GM23338 (cell line): ENCODE measurements around the gene XG. TPM values are rescaled to one million over a fixed set of nuclear protein-coding genes. Genes with fewer than 3 reads are reported as not detected.
A peak's percentile ranks its signal among the peaks of the same experiment; 100 is the strongest.
"Not testable (repeated sequence)": the region's sequence is repeated elsewhere in the genome, so short reads cannot be mapped to it uniquely, and the experiment has no call there.

ENCODE experiments used
- ATAC-seq: fragments of 200-7000 bp; cut with Tn5 transposase; 3 replicates; pipeline ENCODE4 v1.9.1; 2020
- DNase-seq: peaks from one replicate; pipeline ENCODE4 v3.0.0-alpha.2; 2015; ENCODE audit warnings: low spot score
- H2AFZ ChIP-seq: fragments of 200-600 bp; sonication (generic); 2 replicates; pipeline ENCODE4 v1.8.0; 2016; ENCODE audit warnings: antibody characterized with exemption, mild to moderate bottlenecking, moderate library complexity
- H3F3A ChIP-seq: fragments of 200-600 bp; sonication (generic); replicated peaks from 2 replicates; pipeline ENCODE4 v1.8.0; 2017; ENCODE audit warnings: antibody characterized with exemption, mixed run types, low read depth
- H3K27ac ChIP-seq: fragments of 200-600 bp; sonication (generic); 2 replicates; pipeline ENCODE4 v1.6.1; 2016; ENCODE audit warnings: low read depth
- H3K27me3 ChIP-seq: fragments of 200-600 bp; sonication (generic); 2 replicates; pipeline ENCODE4 v1.8.0; 2016; ENCODE audit warnings: mild to moderate bottlenecking, mixed run types, moderate library complexity; ENCODE audit not compliant: insufficient read depth
- H3K36me3 ChIP-seq: fragments of 200-600 bp; sonication (generic); 2 replicates; pipeline ENCODE4 v1.8.0; 2016; ENCODE audit warnings: mild to moderate bottlenecking; ENCODE audit not compliant: insufficient read depth
- H3K4me1 ChIP-seq: fragments of 200-600 bp; sonication (generic); 2 replicates; pipeline ENCODE4 v1.8.0; 2016; ENCODE audit warnings: mild to moderate bottlenecking, moderate library complexity; ENCODE audit not compliant: insufficient read depth
- H3K4me2 ChIP-seq: fragments of 200-600 bp; sonication (generic); 2 replicates; pipeline ENCODE4 v1.7.1; 2017; ENCODE audit warnings: mixed run types
- H3K4me3 ChIP-seq: fragments of 200-600 bp; sonication (generic); 2 replicates; pipeline ENCODE4 v1.6.1; 2016; ENCODE audit warnings: mixed run types
- H3K79me2 ChIP-seq: fragments of 200-600 bp; sonication (generic); replicated peaks from 2 replicates; pipeline ENCODE4 v1.8.0; 2017; ENCODE audit warnings: mild to moderate bottlenecking; ENCODE audit not compliant: insufficient read depth
- H3K9me2 ChIP-seq: fragments of 200-600 bp; sonication (generic); 2 replicates; pipeline ENCODE4 v1.8.0; 2017; ENCODE audit not compliant: insufficient read depth
- H4K20me1 ChIP-seq: fragments of 200-600 bp; sonication (generic); replicated peaks from 2 replicates; pipeline ENCODE4 v1.8.0; 2017; ENCODE audit warnings: mild to moderate bottlenecking; ENCODE audit not compliant: insufficient read depth
- H3K27ac Mint-ChIP-seq: 2 replicates; pipeline ENCODE4 v1.8.0; 2020; ENCODE audit warnings: inconsistent platforms, mild to moderate bottlenecking, moderate library complexity, mixed read lengths
- H3K27me3 Mint-ChIP-seq: 3 replicates; pipeline ENCODE4 v1.8.0; 2022; ENCODE audit warnings: low read depth, mild to moderate bottlenecking, moderate library complexity, mixed read lengths, inconsistent platforms; ENCODE audit not compliant: insufficient read depth, poor library complexity
- H3K36me3 Mint-ChIP-seq: 3 replicates; pipeline ENCODE4 v1.8.0; 2021; ENCODE audit warnings: low read depth, mild to moderate bottlenecking, inconsistent platforms, moderate library complexity, mixed read lengths
- H3K4me1 Mint-ChIP-seq: 3 replicates; pipeline ENCODE4 v1.8.0; 2020; ENCODE audit warnings: mild to moderate bottlenecking, inconsistent platforms, mixed read lengths
- H3K4me3 Mint-ChIP-seq: 3 replicates; pipeline ENCODE4 v1.8.0; 2021; ENCODE audit warnings: moderate library complexity, mild to moderate bottlenecking, inconsistent platforms, mixed read lengths
- H3K9me3 Mint-ChIP-seq: 3 replicates; pipeline ENCODE4 v1.8.0; 2020; ENCODE audit warnings: moderate library complexity, mild to moderate bottlenecking, inconsistent platforms, mixed read lengths
- CREB1 ChIP-seq: fragments of 250-450 bp; sonication (Bioruptor Pico); IDR thresholded peaks from 2 replicates; pipeline ENCODE4 v1.5.0; 2020; ENCODE audit warnings: low read depth, mild to moderate bottlenecking, moderate library complexity
- CTCF ChIP-seq, 2 experiments: fragments of 200-600 bp in 1 of 2; sonication (generic) in 1 of 2; conservative IDR thresholded peaks; 2 replicates each; pipeline versions ENCODE4 v1.5.1 to v1.6.1; 2016 to 2017; ENCODE audit warnings: antibody characterized with exemption in 2 of 2, low read depth in 2 of 2, mild to moderate bottlenecking in 2 of 2, moderate library complexity in 1 of 2
- JUNB ChIP-seq: IDR thresholded peaks from one replicate; pipeline ENCODE4 v1.6.1; 2016; ENCODE audit warnings: antibody characterized with exemption; ENCODE audit not compliant: unreplicated experiment
- NANOG ChIP-seq: IDR thresholded peaks from 2 replicates; pipeline ENCODE4 v1.6.1; 2016; ENCODE audit warnings: antibody characterized with exemption, borderline replicate concordance
- STAT1 ChIP-seq: IDR thresholded peaks from one replicate; pipeline ENCODE4 v1.6.1; 2016; ENCODE audit warnings: antibody characterized with exemption; ENCODE audit not compliant: unreplicated experiment
- ZNF114 ChIP-seq: fragments of 250-450 bp; sonication (Bioruptor Pico); IDR thresholded peaks from 2 replicates; pipeline ENCODE4 v1.5.0; 2020; ENCODE audit warnings: mild to moderate bottlenecking, moderate library complexity
- polyA plus RNA-seq: library from polyadenylated mRNA; unstranded; fragments of >200 nt; fragmentation: Nextera tagmentation; extraction: Ambion mirVana; gene quantifications from 2 replicates; pipeline ENCODE4 v1.2.1, GENCODE V29; 2016
- total RNA-seq: library from RNA; depleted of rRNA; stranded (reverse); fragments of >200 nt; shearing (Covaris generic); gene quantifications from 2 replicates; pipeline ENCODE4 v1.2.3, GENCODE V29; 2014
- TF ChIP-seq, protein P1 (sequence below): IDR thresholded peaks from 2 replicates; pipeline ENCODE4 v1.6.1; 2016; ENCODE audit warnings: antibody characterized with exemption
- TF ChIP-seq, protein P2 (sequence below): fragments of 250-450 bp; sonication (Bioruptor Pico); IDR thresholded peaks from 2 replicates; pipeline ENCODE4 v1.5.0; 2020; ENCODE audit warnings: mild to moderate bottlenecking, moderate library complexity

XG gene
- total and polyA plus RNA-seq, 2 experiments from 2014 or later: 0.28 to 0.60 TPM

DNA sequence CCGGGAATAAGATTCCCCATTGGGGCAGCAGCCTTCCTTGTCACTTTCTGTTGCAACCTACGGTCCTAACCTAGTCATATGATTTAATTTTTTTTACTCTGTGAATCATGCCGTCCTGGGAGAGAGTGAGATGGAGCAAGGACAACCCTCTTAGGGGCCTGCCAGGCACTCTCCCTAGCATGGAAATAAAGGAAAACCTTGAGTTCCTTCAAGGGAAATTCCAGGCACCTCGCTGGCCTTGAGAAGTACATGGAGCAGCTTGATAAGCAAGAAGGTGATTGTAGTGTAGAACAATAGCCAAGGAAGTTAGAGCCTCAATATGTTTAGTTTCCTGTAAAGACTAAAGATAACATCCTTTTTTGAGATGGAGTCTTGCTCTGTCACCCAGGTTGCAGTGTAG lies 10.8 kb downstream of the XG start:
- ATAC-seq, H3K27me3 ChIP-seq, DNase-seq, H3K4me3 ChIP-seq, H4K20me1 ChIP-seq, H3K4me2 ChIP-seq, H3K4me3 Mint-ChIP-seq, H2AFZ ChIP-seq, H3K36me3 ChIP-seq, H3F3A ChIP-seq, H3K27ac Mint-ChIP-seq, H3K79me2 ChIP-seq, H3K4me1 ChIP-seq, H3K36me3 Mint-ChIP-seq, H3K27ac ChIP-seq, H3K4me1 Mint-ChIP-seq, H3K9me2 ChIP-seq, H3K9me3 Mint-ChIP-seq: not testable (repeated sequence)
- peaks cover 16% of the 10 kb centered on the region for H3K27me3 Mint-ChIP-seq

GRCh38 chrX:2764766-2765548 lies 13.1 kb downstream of the XG start:
- not testable (repeated sequence) for H3K36me3 Mint-ChIP-seq, DNase-seq, H3K79me2 ChIP-seq, H3K27me3 ChIP-seq, H3K9me3 Mint-ChIP-seq, ATAC-seq, H3K9me2 ChIP-seq, H3K4me1 ChIP-seq, H3K27ac Mint-ChIP-seq, H3K27ac ChIP-seq, H3K4me2 ChIP-seq, H3K4me3 Mint-ChIP-seq, H3K4me3 ChIP-seq, H3F3A ChIP-seq, H4K20me1 ChIP-seq, H3K36me3 ChIP-seq
- peak overlapping the region; percentile 81; the same call in 1 of the 2 replicates for H2AFZ ChIP-seq
- H3K27me3 Mint-ChIP-seq: peaks cover 16% of the 10 kb centered on the region
- TF ChIP-seq CTCF (conservative IDR thresholded peaks at IDR 0.05; ENCODE audit: low read depth in 2 of 2): 0 out of 4 replicates have a peak, but pooled peaks of 1 of the 2 experiments have one; percentile 2
- H3K4me1 Mint-ChIP-seq: peaks cover 14% of the 10 kb centered on the region; the same call in 2 of the 3 replicates

GRCh38 chrX:2765549-2765830 lies 13.7 kb downstream of the XG start:
- no peak overlapping the region for H3K27ac Mint-ChIP-seq
- TF ChIP-seq STAT1: no peak
- TF ChIP-seq, protein P1, sequence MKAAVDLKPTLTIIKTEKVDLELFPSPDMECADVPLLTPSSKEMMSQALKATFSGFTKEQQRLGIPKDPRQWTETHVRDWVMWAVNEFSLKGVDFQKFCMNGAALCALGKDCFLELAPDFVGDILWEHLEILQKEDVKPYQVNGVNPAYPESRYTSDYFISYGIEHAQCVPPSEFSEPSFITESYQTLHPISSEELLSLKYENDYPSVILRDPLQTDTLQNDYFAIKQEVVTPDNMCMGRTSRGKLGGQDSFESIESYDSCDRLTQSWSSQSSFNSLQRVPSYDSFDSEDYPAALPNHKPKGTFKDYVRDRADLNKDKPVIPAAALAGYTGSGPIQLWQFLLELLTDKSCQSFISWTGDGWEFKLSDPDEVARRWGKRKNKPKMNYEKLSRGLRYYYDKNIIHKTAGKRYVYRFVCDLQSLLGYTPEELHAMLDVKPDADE: no peak
- no peak for TF ChIP-seq NANOG
- no peak for TF ChIP-seq JUNB
- TF ChIP-seq ZNF114 (CRISPR knock-in tag): no peak
- TF ChIP-seq CREB1 (CRISPR knock-in tag): no peak
- TF ChIP-seq, protein P2, sequence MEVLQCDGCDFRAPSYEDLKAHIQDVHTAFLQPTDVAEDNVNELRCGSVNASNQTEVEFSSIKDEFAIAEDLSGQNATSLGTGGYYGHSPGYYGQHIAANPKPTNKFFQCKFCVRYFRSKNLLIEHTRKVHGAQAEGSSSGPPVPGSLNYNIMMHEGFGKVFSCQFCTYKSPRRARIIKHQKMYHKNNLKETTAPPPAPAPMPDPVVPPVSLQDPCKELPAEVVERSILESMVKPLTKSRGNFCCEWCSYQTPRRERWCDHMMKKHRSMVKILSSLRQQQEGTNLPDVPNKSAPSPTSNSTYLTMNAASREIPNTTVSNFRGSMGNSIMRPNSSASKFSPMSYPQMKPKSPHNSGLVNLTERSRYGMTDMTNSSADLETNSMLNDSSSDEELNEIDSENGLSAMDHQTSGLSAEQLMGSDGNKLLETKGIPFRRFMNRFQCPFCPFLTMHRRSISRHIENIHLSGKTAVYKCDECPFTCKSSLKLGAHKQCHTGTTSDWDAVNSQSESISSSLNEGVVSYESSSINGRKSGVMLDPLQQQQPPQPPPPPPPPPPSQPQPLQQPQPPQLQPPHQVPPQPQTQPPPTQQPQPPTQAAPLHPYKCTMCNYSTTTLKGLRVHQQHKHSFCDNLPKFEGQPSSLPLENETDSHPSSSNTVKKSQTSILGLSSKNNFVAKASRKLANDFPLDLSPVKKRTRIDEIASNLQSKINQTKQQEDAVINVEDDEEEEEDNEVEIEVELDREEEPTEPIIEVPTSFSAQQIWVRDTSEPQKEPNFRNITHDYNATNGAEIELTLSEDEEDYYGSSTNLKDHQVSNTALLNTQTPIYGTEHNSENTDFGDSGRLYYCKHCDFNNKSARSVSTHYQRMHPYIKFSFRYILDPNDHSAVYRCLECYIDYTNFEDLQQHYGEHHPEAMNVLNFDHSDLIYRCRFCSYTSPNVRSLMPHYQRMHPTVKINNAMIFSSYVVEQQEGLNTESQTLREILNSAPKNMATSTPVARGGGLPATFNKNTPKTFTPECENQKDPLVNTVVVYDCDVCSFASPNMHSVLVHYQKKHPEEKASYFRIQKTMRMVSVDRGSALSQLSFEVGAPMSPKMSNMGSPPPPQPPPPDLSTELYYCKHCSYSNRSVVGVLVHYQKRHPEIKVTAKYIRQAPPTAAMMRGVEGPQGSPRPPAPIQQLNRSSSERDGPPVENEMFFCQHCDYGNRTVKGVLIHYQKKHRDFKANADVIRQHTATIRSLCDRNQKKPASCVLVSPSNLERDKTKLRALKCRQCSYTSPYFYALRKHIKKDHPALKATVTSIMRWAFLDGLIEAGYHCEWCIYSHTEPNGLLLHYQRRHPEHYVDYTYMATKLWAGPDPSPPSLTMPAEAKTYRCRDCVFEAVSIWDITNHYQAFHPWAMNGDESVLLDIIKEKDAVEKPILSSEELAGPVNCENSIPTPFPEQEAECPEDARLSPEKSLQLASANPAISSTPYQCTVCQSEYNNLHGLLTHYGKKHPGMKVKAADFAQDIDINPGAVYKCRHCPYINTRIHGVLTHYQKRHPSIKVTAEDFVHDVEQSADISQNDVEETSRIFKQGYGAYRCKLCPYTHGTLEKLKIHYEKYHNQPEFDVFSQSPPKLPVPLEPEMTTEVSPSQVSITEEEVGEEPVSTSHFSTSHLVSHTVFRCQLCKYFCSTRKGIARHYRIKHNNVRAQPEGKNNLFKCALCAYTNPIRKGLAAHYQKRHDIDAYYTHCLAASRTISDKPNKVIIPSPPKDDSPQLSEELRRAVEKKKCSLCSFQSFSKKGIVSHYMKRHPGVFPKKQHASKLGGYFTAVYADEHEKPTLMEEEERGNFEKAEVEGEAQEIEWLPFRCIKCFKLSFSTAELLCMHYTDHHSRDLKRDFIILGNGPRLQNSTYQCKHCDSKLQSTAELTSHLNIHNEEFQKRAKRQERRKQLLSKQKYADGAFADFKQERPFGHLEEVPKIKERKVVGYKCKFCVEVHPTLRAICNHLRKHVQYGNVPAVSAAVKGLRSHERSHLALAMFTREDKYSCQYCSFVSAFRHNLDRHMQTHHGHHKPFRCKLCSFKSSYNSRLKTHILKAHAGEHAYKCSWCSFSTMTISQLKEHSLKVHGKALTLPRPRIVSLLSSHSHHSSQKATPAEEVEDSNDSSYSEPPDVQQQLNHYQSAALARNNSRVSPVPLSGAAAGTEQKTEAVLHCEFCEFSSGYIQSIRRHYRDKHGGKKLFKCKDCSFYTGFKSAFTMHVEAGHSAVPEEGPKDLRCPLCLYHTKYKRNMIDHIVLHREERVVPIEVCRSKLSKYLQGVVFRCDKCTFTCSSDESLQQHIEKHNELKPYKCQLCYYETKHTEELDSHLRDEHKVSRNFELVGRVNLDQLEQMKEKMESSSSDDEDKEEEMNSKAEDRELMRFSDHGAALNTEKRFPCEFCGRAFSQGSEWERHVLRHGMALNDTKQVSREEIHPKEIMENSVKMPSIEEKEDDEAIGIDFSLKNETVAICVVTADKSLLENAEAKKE (CRISPR knock-in tag): no peak

More at GRCh38 chrX:2765549-2765830, 13.7 kb downstream of the XG start:
- no peak overlapping the region for H3K4me2 ChIP-seq
- Mint-ChIP-seq H3K36me3 (no peaks in the 10 kb centered on the region; the same call in 2 of the 3 replicates), H3K4me1 (peaks cover 14% of the 10 kb centered on the region; the same call in 2 of the 3 replicates), H3K4me3 (no peak overlapping the region), H3K27me3 (peaks cover 16% of the 10 kb centered on the region), H3K9me3 (no peaks in the 10 kb centered on the region; the same call in 2 of the 3 replicates)
- H4K20me1 ChIP-seq: no peaks in the 10 kb centered on the region
- ATAC-seq: no peak
- H3F3A ChIP-seq: no peaks in the 10 kb centered on the region
- peak overlapping the region; percentile 81; the same call in 1 of the 2 replicates for H2AFZ ChIP-seq
- H3K27ac ChIP-seq: no peak overlapping the region
- H3K9me2 ChIP-seq: no peaks in the 10 kb centered on the region
- DNase-seq: no peak
- H3K4me3 ChIP-seq: no peak overlapping the region
- no peaks in the 10 kb centered on the region for H3K27me3 ChIP-seq
- no peaks in the 10 kb centered on the region for H3K36me3 ChIP-seq
- H3K79me2 ChIP-seq: no peaks in the 10 kb centered on the region
- H3K4me1 ChIP-seq: no peaks in the 10 kb centered on the region
